HG02852 (cell line): ENCODE results near the gene GSTM2.
"Not testable (repeated sequence)": the region's sequence is repeated elsewhere in the genome, so short reads cannot be mapped to it uniquely, and the experiment has no call there.

Experiments used
- ATAC-seq: cut with Tn5 transposase; IDR thresholded peaks from one replicate; pipeline ENCODE4 v1.9.1; 2021; ENCODE audit warnings: mild to moderate bottlenecking, moderate library complexity; ENCODE audit not compliant: unreplicated experiment

GSTM2 gene

DNA sequence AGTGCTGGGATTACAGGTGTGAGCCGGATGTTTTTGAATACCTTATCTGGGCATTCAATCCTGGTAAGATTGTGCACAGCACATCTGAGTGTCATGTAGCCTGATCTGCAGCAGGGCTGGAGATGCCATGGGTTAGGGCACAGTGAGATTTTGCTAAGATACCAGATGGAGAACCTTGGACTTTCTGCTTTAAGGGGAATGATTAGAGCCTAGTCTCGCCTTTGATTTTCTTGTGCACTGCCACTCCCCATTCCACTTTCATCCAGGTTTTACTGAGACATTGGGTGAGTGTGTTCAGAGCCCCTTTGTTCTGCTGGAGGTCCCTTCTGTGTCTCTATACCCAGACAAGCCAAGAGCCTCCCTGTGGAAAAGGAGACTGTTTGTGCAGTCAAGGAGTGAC lies 6.0 kb downstream of the GSTM2 start:
- not testable (repeated sequence) for ATAC-seq

DNA sequence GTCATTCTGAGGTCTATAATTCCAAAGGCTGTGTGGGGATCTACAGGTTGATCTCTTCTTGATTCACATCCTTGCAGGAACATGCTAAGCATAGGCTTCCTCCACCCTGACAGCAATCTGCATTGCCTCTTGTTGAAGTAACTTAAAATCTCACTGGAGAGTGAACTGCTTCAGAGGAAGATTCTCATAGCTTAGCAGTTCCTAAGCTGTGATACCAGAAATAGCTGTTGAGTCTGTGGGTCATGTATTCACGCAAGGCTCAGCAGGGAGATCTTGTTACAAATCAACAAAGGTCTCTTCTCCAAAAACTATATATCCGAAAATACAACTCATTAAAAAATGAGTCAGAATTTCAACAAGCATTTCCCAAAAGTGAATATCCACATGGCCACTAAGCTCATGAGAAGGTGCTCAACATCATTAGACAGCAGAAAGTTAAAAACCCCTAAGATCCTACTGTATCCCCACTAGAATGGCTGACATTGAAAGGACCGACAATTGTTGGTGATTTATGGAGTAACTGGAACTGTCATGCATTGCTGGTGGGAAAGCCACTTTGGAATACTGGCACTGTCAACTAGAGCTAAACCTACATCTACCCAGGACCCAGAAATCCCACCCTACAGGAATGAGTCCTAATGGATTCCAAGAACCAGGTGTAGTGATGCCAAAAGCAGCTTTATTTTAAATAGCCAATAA lies 9.0 kb downstream of the GSTM2 start:
- not testable (repeated sequence) for ATAC-seq

DNA sequence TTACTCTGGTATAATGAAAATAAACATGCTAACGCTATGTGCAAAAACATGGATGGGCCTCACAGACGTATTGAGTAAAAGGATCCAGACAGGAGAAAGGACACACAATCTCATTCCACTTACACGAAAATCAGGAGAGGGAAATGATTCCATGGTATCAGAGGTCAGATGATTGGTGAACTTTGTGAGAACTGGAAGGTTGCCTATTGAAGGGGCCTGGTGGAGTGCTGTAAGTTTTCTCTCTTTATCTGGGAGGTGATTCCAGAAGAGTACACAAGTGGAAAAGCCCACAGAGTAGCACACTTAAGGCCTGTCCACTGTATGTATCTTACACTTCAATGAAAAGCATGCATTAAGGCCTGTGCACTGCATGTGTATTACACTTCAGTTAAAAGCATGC lies 9.6 kb downstream of the GSTM2 start:
- no peak for ATAC-seq

DNA sequence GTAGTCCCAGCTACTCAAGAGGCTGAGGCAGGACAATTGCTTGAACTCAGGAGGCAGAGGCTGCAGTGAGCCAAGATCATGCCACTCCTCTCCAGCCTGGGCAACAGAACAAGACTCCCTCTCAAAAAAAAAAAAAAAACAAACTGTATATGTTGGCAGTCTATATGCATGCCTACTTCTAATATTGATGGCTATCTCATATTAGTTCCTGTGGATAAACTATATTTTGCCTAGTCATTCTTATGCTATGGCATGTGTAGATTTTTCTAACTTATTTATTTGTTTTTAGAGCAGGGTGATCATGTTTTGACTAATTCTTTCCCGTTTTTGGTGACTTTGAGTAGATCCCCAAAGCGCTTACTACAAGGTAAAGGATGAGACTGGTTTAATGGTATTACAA lies 10.8 kb downstream of the GSTM2 start:
- ATAC-seq = not testable (repeated sequence)

DNA sequence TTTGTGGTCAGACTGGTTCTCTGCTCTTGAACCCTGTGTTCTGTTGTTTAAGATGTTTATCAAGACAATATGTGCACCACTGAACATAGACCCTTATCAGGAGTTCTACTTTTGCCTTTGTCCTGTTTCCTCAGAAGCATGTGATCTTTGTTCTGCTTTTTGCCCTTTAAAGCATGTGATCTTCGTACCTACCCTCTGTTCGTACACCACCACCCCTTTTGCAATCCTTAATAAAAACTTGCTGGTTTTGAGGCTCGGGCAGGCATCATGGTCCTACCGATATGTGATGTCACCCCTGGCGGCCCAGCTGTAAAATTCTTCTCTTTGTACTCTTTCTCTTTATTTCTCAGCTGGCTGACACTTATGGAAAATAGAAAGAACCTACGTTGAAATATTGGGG lies 16.9 kb downstream of the GSTM2 start:
- not testable (repeated sequence) for ATAC-seq

DNA sequence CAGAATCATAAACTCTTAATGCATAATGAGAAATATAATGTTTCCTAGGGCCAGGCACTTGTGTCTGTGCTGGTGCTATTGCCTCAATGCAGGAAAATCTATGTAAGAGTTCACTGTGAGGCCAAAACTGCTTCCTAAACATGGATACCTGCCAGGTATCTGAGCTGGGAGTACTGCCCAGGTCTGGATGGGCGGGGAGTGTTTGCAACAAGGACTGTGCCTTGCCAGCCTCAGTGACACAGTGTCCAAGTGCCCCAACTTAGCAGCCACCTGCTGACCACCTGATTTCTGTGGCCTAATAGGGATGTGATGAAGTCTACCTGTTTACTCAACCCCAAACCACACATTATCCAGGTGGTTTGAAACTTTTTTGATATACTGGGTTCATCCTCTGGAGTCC lies 17.5 kb downstream of the GSTM2 start:
- not testable (repeated sequence) for ATAC-seq

DNA sequence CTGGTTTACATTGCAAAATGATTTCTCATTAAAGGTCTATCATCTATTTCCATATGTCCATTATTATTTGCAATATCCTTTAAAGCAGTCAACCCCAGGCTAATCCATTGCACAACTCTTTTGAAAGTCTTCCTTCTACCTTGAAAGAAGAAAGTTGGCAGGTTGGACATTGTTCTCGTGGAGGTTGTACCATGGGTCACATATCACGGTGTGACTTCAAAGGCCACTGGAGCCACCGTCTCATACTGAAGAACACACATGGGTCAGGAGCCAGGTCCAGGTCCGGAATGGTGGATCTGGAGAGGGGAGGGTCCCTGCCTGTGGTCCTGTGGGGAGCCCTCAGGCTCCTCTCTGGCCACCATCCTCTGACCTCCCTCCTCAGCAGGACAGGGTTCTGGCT lies 18.0 kb downstream of the GSTM2 start:
- not testable (repeated sequence) for ATAC-seq

DNA sequence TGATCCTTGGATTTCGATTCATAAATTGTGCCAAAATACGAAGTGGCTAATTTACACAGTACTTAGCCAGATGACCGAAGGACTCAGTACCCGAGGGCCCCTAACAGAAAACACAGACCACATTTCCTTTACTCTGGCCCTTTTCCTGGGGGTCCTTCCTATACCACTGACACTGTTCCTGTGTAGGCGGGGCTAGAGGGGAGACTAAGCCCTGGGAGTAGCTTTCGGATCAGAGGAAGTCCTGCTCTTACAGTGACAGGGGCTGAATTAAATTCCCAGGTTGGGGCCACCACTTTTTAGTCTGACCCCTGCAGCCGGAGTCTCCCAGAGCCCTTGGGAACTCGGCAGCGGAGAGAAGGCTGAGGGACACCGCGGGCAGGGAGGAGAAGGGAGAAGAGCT lies 19.3 kb downstream of the GSTM2 start:
- ATAC-seq = peak; percentile 17

DNA sequence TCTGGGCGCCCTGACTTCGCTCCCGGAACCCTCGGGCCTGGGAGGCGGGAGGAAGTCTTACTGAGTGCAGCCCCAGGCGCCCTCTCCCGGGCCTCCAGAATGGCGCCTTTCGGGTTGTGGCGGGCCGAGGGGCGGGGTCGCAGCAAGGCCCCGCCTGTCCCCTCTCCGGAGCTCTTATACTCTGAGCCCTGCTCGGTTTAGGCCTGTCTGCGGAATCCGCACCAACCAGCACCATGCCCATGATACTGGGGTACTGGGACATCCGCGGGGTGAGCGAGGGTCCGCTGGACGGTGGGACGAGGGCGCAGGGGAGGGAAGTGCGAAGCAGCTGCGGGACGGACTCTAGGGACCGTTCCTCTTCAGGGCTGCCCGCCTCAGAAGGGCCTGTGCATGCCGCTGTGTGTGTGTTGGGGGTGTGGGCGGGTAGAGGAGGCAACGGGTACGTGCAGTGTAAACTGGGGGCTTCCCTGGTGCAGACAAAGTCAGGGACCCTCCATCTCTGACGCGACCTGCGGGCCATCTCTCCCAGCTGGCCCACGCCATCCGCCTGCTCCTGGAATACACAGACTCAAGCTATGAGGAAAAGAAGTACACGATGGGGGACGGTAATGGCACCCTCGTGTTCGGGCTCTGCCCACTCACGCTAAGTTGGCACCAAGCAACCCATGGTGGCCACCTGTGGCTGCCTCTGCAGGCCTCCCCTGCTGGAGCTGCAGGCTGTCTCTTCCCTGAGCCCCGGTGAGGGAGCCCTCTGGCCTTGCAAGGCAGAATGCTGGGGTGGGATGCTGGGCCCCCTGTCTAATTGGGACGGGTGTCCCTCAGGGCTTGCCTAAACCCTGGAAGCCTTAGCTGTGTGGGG lies 20.0 kb downstream of the GSTM2 start, which contains the start of gene GSTM1:
TSS of gene GSTM1 (plus strand) at position 177 of the 859 bp plus-strand sequence. CDS start at position 234, 57 bp downstream.
- peak; percentile 98 for ATAC-seq

DNA sequence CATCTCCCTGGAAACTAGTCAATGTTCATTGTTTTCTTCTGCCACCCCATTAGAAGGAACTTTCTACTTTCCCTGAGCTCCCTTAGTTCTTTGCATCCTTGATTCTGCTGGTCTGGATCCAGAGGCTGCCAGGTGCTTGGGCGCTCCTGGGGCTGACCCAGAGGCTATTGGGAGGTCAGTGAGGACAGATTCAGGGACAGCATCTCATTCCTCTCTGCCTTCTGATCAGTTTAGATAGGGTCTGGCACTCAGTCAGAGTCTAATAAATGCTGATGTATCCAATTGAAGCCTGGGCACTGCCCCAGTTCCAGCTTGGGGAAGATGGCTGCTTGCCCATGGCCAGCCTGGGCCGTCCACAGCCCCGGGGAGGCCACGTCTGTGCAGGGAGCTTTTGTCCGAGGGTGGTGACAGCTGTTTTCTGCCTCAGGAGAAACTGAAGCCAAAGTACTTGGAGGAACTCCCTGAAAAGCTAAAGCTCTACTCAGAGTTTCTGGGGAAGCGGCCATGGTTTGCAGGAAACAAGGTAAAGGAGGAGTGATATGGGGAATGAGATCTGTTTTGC lies 22.1 kb downstream of the GSTM2 start:
- ATAC-seq = no peak

DNA sequence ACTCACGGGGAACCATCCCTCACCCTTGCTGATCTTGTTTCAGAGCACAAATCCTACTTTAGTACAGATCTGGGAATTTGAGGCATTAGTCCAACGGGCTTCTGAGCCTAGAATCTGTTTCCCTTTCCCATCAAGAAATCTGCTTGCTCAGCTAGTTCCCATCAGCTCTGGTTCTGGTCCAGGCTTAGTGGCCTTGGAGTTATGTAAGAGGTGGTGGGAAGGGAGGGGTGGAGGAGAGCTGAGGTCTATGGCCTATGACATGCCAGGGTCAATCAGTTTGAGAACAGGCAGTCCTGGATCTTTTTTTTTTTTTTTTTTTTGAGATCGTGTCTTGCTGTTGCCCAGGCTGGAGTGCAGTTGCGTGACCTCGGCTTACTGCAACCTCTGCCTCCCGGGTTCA lies 23.9 kb downstream of the GSTM2 start:
- ATAC-seq = no peak

DNA sequence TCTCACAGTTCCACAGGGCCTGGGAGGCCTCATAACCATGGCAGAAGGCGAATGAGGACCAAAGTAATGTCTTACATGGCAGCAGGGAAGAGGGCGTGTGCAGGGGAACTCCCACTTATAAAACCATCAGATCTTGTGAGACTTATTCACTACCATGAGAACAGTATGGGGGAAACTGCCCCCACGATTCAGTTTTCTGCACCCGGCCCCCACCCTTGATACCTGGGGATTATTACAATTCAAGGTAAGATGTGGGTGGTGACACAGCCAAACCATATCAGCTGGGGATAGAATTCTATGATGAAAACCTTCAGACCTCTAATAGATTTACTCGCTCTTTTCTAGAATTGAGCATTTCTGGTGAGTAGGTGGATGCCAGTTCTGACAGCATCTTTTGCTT lies 26.5 kb downstream of the GSTM2 start:
- not testable (repeated sequence) for ATAC-seq

DNA sequence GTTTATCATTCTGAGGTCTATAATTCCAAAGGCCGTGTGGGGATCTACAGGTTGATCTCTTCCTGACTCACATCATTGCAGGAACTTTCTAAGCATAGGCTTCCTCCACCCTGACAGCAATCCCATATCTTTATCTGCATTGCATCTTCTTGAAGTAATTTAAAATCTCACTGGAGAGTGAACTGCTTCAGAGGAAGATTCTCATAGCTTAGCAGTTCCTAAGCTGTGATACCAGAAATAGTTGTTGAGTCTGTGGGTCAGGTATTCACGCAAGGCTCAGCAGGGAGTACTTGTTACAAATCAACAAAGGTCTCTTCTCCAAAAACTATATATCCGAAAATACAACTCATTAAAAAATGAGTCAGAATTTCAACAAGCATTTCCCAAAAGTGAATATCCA lies 27.3 kb downstream of the GSTM2 start:
- not testable (repeated sequence) for ATAC-seq

DNA sequence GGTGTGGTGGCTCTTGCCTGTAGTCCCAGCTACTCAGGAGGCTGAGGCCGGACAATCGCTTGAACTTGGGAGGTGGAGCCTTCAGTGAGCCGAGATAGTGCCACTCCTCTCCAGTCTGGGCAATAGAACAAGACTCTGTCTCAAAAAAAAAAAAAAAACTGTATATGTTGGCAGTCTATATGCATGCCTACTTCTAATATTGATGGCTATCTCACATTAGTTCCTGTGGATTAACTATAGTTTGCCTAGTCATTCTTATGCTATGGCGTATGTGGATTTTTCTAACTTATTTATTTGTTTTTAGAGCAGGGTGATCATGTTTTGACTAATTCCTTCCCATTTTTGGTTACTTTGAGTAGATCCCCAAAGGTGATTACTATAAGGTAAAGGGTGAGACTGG lies 29.2 kb downstream of the GSTM2 start:
- no peak for ATAC-seq

DNA sequence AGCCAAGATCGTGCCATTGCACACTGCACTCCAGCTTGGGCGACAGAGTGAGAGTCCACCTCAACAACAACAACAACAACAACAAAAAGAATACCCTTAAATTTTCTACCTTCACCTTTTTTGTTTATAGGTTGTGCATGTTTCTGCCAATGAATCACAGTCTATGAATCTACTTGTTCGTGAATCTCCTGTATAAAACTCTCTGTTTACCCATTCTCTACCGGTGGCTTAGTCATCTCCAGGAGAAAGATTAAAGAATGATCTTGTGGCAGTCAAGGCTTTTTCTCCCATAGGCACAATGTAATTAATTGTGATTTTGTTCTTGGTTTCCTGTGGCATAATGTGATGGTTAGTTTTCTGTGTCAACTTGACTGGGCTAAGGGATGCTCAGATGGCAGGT lies 30.0 kb downstream of the GSTM2 start:
- ATAC-seq = not testable (repeated sequence)

DNA sequence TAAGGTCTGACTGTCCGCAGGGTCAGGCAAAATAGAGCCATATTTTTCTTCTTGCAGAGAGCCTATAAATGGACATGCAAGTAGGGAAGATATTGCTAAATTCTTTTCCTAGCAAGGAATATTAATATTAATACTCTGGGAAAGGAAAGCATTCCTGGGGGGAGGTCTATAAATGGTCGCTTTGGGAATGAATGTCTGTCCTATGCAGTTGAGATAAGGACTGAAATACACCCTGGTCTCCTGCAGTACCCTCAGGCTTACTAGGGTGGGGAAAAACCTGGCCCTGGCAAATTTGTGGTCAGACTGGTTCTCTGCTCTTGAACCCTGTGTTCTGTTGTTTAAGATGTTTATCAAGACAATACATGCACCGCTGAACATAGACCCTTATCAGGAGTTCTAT lies 35.1 kb downstream of the GSTM2 start:
- ATAC-seq = not testable (repeated sequence)

DNA sequence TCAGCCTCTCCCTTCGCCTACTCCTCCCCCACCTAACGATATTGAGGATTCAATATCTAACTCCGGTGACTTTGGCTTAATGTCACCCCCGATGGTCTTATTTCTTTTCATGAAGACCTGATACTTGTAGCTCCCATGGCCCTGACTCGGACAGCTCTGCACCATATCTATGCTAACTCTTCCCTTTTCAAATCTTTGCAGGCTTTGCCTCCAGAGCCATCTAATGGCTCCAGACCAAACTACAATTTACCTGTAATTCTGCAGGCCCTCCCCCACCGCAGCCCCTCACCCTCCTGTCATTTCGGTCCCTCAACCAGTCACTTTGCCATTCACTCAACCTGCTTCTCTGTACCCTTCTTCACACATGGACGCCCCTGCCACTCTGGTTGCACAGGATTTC lies 36.3 kb downstream of the GSTM2 start:
- no peak for ATAC-seq

DNA sequence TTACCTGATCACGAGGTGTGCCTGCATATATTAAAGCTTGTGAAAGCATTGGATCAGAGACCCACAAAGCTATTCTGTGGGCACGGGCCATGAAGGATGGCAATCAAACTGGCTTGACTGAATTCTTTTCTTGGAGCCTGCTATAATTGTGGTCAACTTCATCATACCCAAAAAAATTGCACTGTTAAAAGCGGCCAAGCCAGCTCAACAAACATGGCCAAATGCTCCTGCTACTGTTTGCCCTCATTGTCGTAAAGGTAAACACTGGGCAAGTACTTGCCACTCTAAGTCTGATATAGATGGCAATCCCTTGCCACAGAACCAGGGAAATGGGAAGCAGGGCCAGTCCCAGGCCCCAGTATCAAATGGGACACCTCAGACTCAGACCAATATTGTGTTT lies 37.6 kb downstream of the GSTM2 start:
- ATAC-seq = no peak

DNA sequence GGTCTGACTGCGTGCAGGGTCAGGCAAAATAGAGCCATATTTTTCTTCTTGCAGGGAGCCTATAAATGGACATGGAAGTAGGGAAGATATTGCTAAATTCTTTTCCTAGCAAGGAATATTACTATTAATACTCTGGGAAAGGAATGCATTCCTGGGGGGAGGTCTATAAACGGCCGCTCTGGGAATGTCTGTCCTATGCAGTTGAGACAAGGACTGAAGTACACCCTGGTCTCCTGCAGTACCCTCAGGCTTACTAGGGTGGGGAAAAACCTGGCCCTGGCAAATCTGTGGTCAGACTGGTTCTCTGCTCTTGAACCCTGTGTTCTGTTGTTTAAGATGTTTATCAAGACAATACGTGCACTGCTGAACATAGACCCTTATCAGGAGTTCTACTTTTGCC lies 41.1 kb downstream of the GSTM2 start:
- not testable (repeated sequence) for ATAC-seq

DNA sequence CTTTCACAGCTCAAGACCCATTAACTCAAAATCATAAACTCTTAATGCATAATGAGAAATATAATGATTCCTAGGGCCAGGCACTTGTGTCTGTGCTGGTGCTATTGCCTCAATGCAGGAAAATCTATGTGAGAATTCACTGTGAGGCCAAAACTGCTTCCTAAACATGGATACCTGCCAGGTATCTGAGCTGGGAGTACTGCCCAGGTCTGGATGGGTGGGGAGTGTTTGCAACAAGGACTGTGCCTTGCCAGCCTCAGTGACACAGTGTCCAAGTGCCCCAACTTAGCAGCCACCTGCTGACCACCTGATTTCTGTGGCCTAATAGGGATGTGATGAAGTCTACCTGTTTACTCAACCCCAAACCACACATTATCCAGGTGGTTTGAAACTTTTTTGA lies 42.0 kb downstream of the GSTM2 start:
- not testable (repeated sequence) for ATAC-seq

DNA sequence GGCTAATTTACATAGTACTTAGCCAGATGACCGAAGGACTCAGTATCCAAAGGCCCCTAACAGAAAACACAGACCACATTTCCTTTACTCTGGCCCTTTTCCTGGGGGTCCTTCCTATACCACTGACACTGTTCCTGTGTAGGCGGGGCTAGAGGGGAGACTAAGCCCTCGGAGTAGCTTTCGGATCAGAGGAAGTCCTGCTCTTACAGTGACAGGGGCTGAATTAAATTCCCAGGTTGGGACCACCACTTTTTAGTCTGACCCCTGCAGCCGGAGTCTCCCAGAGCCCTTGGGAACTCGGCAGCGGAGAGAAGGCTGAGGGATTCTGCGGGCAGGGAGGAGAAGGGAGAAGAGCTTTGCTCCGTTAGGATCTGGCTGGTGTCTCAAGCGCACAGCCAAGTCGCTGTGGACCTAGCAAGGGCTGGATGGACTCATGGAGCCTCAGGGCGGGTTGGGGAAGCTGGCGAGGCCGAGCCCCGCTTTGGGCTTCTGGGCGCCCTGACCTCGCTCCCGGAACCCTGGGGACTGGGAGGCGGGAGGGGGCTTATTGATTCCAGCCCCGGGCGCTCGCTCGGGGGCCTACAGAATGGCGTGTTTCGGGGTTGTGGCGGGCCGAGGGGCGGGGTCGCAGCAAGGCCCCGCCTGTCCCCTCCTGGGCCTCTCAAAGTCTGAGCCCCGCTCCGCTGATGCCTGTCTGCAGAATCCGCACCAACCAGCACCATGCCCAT lies 43.9 kb downstream of the GSTM2 start, which contains the start of gene GSTM5:
TSS of gene GSTM5 (plus strand) at position 659 of the 728 bp plus-strand sequence. CDS start at position 721, 62 bp downstream.
- ATAC-seq = not testable (repeated sequence)
